ENCODE measurements around the gene PITPNM3.

- TF ChIP-seq POLR2A (IDR thresholded peaks at IDR 0.05; ENCODE audit: low read depth, low read length) = no peak
- no peak for TF ChIP-seq POLR2AphosphoS5 (IDR thresholded peaks at IDR 0.05; ENCODE audit: low read depth, low read length)
These were observed 76.6 kb downstream of the PITPNM3 start for GRCh38 chr17:6479622-6480302.

All from GM12892 (cell line).